PFSK-1 (cell line): ENCODE results near the gene CEP128.

Source experiments
- FOXP2 ChIP-seq: optimal IDR thresholded peaks from 2 replicates; pipeline ENCODE3; 2011; ENCODE audit warnings: borderline replicate concordance, control low read depth, inconsistent platforms; ENCODE audit not compliant: insufficient read depth; ENCODE audit errors: extremely low read length, extremely low read depth
- POLR2AphosphoS5 ChIP-seq: IDR thresholded peaks from 2 replicates; pipeline ENCODE4 v1.6.1; 2012; ENCODE audit warnings: low read depth, mild to moderate bottlenecking, control low read depth, low read length, moderate library complexity
- SIN3A ChIP-seq: IDR thresholded peaks from 2 replicates; pipeline ENCODE4 v1.6.1; 2012; ENCODE audit warnings: mild to moderate bottlenecking, low read length, moderate library complexity, borderline replicate concordance; ENCODE audit not compliant: insufficient read depth
- TAF1 ChIP-seq: IDR thresholded peaks from 2 replicates; pipeline ENCODE4 v1.6.1; 2012; ENCODE audit warnings: low read length, control low read depth, borderline replicate concordance; ENCODE audit not compliant: insufficient read depth
- TF ChIP-seq, protein P1 (sequence below), 2 experiments: IDR thresholded peaks; 2 replicates each; pipeline versions ENCODE4 v1.6.1 to v1.8.0; 2011 to 2012; ENCODE audit warnings: low read depth in 2 of 2, low read length in 2 of 2, control low read depth in 1 of 2, inconsistent platforms in 1 of 2, mild to moderate bottlenecking in 1 of 2, moderate library complexity in 1 of 2; ENCODE audit not compliant: insufficient read depth in 1 of 2

CEP128 gene

DNA sequence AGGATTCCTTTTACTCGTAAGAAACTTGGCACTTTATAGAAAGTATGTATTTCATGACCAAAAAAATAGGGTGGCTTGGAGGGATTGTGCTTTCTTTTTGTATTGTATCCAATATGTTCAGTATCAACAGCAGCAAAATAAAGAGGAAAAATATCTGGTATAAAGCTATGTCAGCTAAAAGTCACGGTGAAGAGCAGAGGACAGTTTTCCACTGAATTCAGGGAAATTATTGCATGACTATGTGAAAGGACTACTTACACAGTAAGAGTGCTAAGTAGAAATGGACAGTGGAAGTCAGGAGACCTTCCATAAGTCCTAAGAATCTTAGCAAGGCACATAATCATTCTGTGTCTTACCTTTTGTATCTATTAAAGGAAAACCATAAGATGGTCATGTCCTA is 33.1 kb upstream of the CEP128 start:
- TF ChIP-seq SIN3A: no peak
- no peak for TF ChIP-seq POLR2AphosphoS5
- no peak for TF ChIP-seq FOXP2
- TF ChIP-seq TAF1: no peak
- TF ChIP-seq, protein P1, sequence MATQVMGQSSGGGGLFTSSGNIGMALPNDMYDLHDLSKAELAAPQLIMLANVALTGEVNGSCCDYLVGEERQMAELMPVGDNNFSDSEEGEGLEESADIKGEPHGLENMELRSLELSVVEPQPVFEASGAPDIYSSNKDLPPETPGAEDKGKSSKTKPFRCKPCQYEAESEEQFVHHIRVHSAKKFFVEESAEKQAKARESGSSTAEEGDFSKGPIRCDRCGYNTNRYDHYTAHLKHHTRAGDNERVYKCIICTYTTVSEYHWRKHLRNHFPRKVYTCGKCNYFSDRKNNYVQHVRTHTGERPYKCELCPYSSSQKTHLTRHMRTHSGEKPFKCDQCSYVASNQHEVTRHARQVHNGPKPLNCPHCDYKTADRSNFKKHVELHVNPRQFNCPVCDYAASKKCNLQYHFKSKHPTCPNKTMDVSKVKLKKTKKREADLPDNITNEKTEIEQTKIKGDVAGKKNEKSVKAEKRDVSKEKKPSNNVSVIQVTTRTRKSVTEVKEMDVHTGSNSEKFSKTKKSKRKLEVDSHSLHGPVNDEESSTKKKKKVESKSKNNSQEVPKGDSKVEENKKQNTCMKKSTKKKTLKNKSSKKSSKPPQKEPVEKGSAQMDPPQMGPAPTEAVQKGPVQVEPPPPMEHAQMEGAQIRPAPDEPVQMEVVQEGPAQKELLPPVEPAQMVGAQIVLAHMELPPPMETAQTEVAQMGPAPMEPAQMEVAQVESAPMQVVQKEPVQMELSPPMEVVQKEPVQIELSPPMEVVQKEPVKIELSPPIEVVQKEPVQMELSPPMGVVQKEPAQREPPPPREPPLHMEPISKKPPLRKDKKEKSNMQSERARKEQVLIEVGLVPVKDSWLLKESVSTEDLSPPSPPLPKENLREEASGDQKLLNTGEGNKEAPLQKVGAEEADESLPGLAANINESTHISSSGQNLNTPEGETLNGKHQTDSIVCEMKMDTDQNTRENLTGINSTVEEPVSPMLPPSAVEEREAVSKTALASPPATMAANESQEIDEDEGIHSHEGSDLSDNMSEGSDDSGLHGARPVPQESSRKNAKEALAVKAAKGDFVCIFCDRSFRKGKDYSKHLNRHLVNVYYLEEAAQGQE (IDR thresholded peaks at IDR 0.05; ENCODE audit: insufficient read depth in 1 of 2, low read depth in 2 of 2, low read length in 2 of 2): no peak

DNA sequence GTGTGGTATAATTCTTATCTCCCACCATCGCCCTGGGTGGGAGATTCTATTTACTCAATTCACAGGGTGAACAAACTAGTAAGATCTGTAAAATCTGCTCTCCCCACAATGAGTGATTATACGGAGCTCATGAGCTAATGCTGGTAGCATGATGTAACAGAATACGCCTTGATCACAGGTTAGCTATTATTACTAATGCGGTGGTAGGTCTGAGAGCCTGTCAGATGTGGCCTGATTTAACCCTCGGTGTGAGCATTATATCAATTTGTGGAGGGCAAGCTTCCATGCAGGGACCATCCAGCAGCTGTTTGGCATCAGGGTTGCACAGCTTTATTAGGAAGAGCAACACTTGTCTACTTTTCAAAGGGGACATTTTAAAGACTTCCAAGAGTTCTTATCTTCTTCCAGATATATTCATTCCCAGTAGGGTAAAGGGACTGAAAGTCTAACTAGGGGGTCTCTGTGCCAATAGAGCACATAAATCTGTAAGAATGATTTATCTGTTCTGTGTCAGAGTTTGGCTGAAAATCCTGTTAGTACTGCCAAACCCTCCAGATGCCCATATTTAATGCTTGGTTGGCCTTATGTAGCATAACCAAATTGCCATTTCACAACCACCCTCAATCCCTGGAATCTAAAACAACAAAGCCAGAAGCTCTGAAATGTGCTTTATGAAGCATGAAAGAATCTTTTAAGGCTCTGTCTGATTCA is 32.5 kb upstream of the CEP128 start:
- no peak for TF ChIP-seq SIN3A
- no peak for TF ChIP-seq FOXP2
- TF ChIP-seq, protein P1 (IDR thresholded peaks at IDR 0.05; ENCODE audit: insufficient read depth in 1 of 2, low read depth in 2 of 2, low read length in 2 of 2): no peak
- no peak for TF ChIP-seq TAF1
- no peak for TF ChIP-seq POLR2AphosphoS5

DNA sequence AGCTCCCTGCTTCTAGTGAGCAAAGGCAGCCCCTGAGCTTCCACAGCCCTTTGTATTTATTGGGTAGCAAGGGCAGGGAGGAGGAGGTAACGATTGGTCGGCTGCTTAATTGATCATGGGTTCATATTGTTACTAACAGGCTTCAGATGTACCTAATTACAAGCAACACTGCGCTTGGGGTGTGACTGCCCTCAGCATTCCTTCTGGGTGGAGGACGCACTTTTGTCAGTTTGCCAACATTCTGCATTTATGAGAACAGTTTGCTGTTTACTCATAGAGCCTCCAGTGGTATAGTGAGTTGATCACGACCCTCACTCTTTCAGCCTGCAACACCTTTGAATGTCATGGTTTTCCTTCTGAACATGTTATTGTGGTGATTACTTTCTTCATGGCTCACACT is 23.5 kb upstream of the CEP128 start:
- TF ChIP-seq FOXP2: no peak
- TF ChIP-seq SIN3A: no peak
- TF ChIP-seq, protein P1 (IDR thresholded peaks at IDR 0.05; ENCODE audit: insufficient read depth in 1 of 2, low read depth in 2 of 2, low read length in 2 of 2): no peak
- no peak for TF ChIP-seq TAF1
- no peak for TF ChIP-seq POLR2AphosphoS5

DNA sequence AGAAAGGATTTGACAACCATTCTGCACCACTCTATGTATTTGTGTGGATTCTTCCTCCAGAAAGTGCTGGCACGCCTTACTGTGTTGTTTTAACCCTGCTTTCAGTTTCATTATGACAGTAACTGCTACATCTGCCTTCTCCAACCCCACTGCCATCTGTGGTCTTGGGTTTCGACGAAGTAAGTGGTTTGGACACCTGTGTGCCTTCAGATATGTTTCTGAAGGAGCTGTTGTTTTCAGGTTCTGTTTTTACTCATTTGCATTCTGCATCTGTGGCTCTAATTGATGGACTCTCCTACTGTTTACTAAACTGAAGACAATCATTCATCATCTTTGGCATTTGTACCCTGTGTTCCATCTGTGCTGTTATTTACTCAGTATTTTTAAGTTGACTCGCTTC is 18.0 kb upstream of the CEP128 start:
- TF ChIP-seq POLR2AphosphoS5: no peak
- no peak for TF ChIP-seq FOXP2
- TF ChIP-seq SIN3A: no peak
- TF ChIP-seq, protein P1 (IDR thresholded peaks at IDR 0.05; ENCODE audit: insufficient read depth in 1 of 2, low read depth in 2 of 2, low read length in 2 of 2): no peak
- no peak for TF ChIP-seq TAF1

- no peak for TF ChIP-seq TAF1
- TF ChIP-seq SIN3A: no peak
- no peak for TF ChIP-seq FOXP2
- TF ChIP-seq, protein P1 (IDR thresholded peaks at IDR 0.05; ENCODE audit: insufficient read depth in 1 of 2, low read depth in 2 of 2, low read length in 2 of 2): no peak
- TF ChIP-seq POLR2AphosphoS5: no peak
Observed at GRCh38 chr14:80958939-80959338, 17.4 kb upstream of the CEP128 start.
